Gastroesophageal sphincter (tissue), 4 donors: ENCODE results near the gene GRM7. TPM values are rescaled to one million over a fixed set of nuclear protein-coding genes. Genes with fewer than 3 reads are reported as not detected.

ENCODE experiments used
- ATAC-seq: fragments of 150-250 bp; one replicate; pipeline ENCODE4 v1.9.1; 2016; ENCODE audit warnings: mild to moderate bottlenecking, moderate library complexity
- H3K27ac ChIP-seq, 4 donors: fragments of 200-600 bp; sonication (generic) in 3 of 4; 1 replicate in 3 of 4; 2 replicates in 1 of 4; pipeline ENCODE4 v1.5.1; 2016 to 2019
- H3K27me3 ChIP-seq: fragments of 200-600 bp; sonication (generic); one replicate; pipeline ENCODE4 v1.5.1; 2019
- H3K36me3 ChIP-seq, 2 donors: fragments of 200-600 bp; sonication (generic); one replicate each; pipeline ENCODE4 v1.5.1; 2019; ENCODE audit warnings: control low read depth in 1 of 2
- H3K4me1 ChIP-seq, 3 donors: fragments of 200-600 bp; sonication (generic); 1 replicate in 2 of 3; 2 replicates in 1 of 3; pipeline ENCODE4 v1.5.1; 2016 to 2019; ENCODE audit warnings: control low read depth in 2 of 3
- H3K4me3 ChIP-seq, 2 donors: fragments of 200-600 bp; sonication (generic); one replicate each; pipeline ENCODE4 v1.5.1; 2019; ENCODE audit warnings: mild to moderate bottlenecking in 1 of 2, moderate library complexity in 1 of 2
- H3K9me3 ChIP-seq, 3 donors: fragments of 200-600 bp; sonication (generic); one replicate each; pipeline ENCODE4 v1.5.1; 2017 to 2019; ENCODE audit warnings: control low read depth in 2 of 3
- EP300 ChIP-seq: sonication (generic); formaldehyde crosslinking; IDR thresholded peaks from one replicate; pipeline ENCODE4 v1.6.1; 2017; ENCODE audit warnings: antibody characterized with exemption, mild to moderate bottlenecking
- POLR2A ChIP-seq, 2 donors: fragments of 450-650 bp; IDR thresholded peaks; one replicate each; pipeline ENCODE4 v1.6.1; 2017; ENCODE audit warnings: antibody characterized with exemption in 2 of 2, mild to moderate bottlenecking in 2 of 2, moderate library complexity in 1 of 2
- POLR2AphosphoS5 ChIP-seq: sonication (generic); formaldehyde crosslinking; IDR thresholded peaks from one replicate; pipeline ENCODE4 v1.6.1; 2017; ENCODE audit warnings: antibody characterized with exemption
- WGBS, 2 donors: methylation state at CpG; one replicate each; pipeline ENCODE4 v1.1.5; 2018; ENCODE audit warnings: low coverage in 1 of 2; 5-methylcytosine and 5-hydroxymethylcytosine counted together
- total RNA-seq, 4 donors: library from RNA; depleted of rRNA; stranded (reverse); fragments of >200 nt; gene quantifications; one replicate each; pipeline ENCODE4 v1.1.0, GENCODE V29; 2016
- TF ChIP-seq, protein P1 (sequence below), 4 experiments: fragments of 200-600 bp in 2 of 4; fragments of 450-650 bp in 2 of 4; sonication (generic) in 1 of 4; IDR thresholded peaks; one replicate each; pipeline ENCODE4 v1.5.1; 2017 to 2019; ENCODE audit warnings: antibody characterized with exemption in 4 of 4, mild to moderate bottlenecking in 2 of 4, moderate library complexity in 2 of 4

GRM7 gene
- total RNA-seq, 4 donors from 2014 or later: 0.40 to 7.6 TPM; not detected in 2

GRCh38 chr3:7193269-7193668 lies 332.4 kb downstream of the GRM7 start:
- TF ChIP-seq, protein P1, sequence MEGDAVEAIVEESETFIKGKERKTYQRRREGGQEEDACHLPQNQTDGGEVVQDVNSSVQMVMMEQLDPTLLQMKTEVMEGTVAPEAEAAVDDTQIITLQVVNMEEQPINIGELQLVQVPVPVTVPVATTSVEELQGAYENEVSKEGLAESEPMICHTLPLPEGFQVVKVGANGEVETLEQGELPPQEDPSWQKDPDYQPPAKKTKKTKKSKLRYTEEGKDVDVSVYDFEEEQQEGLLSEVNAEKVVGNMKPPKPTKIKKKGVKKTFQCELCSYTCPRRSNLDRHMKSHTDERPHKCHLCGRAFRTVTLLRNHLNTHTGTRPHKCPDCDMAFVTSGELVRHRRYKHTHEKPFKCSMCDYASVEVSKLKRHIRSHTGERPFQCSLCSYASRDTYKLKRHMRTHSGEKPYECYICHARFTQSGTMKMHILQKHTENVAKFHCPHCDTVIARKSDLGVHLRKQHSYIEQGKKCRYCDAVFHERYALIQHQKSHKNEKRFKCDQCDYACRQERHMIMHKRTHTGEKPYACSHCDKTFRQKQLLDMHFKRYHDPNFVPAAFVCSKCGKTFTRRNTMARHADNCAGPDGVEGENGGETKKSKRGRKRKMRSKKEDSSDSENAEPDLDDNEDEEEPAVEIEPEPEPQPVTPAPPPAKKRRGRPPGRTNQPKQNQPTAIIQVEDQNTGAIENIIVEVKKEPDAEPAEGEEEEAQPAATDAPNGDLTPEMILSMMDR (IDR thresholded peaks at IDR 0.05): no peak
- TF ChIP-seq POLR2A (IDR thresholded peaks at IDR 0.05): no peak
- no peak for TF ChIP-seq EP300
- TF ChIP-seq POLR2AphosphoS5: no peak

DNA sequence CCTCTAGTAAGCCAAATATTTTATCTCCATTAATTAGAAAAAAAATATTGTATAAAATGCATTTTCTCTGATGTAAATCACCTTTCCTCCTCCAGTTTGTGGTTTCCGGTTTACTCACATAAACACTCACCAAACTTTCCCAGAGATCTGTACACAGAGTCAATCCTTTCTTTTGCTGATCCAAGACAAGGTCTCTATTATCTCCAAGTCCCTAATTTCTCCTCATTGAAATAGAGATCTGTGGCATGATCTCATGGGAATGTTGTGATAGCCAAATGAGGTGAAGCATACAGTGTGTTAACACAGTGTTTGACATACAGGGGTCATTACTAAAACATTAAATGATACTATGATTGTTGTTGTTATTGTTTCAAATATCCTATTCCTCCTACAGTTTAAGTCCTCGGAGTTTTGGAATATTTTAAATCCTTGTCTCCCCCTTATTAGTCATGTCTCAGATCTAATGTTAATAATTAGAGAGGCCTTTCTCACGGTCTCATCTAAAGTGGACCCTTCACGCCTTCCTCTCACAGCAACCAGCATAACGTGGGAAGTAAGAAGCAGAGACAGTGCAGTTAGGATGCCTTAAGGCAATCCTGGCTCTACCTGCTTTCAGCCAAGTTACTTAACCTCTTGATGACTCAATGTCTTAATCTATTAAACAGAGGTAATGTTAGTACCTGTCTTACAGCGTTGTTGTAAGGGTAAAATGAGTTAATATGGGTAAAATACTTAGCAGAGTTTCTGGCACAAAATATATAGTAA lies 333.3 kb downstream of the GRM7 start:
- Histone ChIP-seq H3K36me3 (no peaks in the 10 kb centered on the region), H3K27ac (no peak overlapping the region), H3K4me1 (no peaks in the 10 kb centered on the region), H3K9me3 (no peaks in the 10 kb centered on the region), H3K27me3 (no peaks in the 10 kb centered on the region), H3K4me3 (no peak overlapping the region)
- TF ChIP-seq, protein P1 (IDR thresholded peaks at IDR 0.05): no peak
- TF ChIP-seq EP300 (no peak), POLR2A (IDR thresholded peaks at IDR 0.05) (no peak), POLR2AphosphoS5 (no peak)
- 63 to 70% methylated on average over 4 to 5 of the region's 6 CpGs for WGBS, 2 donors
- no peak for ATAC-seq

More at GRCh38 chr3:7193269-7193668, 332.4 kb downstream of the GRM7 start:
- no peak for ATAC-seq
- no peaks in the 10 kb centered on the region for H3K36me3 ChIP-seq
- no peaks in the 10 kb centered on the region for H3K4me1 ChIP-seq
- H3K9me3 ChIP-seq: no peaks in the 10 kb centered on the region
- H3K4me3 ChIP-seq: no peak overlapping the region
- no peak overlapping the region for H3K27ac ChIP-seq
- H3K27me3 ChIP-seq: no peaks in the 10 kb centered on the region

- Histone ChIP-seq H3K4me3 (no peak overlapping the region), H3K9me3 (no peaks in the 10 kb centered on the region), H3K27me3 (no peaks in the 10 kb centered on the region), H3K27ac (no peak overlapping the region), H3K4me1 (no peaks in the 10 kb centered on the region), H3K36me3 (no peaks in the 10 kb centered on the region)
- ATAC-seq: no peak
- WGBS, 2 donors: 91 to 100% methylated on average over 1 of the region's 1 CpG
- TF ChIP-seq POLR2AphosphoS5 (no peak), POLR2A (IDR thresholded peaks at IDR 0.05) (no peak), EP300 (no peak)
- TF ChIP-seq, protein P1 (IDR thresholded peaks at IDR 0.05): no peak
These were observed 335.0 kb downstream of the GRM7 start for GRCh38 chr3:7195934-7196333.

DNA sequence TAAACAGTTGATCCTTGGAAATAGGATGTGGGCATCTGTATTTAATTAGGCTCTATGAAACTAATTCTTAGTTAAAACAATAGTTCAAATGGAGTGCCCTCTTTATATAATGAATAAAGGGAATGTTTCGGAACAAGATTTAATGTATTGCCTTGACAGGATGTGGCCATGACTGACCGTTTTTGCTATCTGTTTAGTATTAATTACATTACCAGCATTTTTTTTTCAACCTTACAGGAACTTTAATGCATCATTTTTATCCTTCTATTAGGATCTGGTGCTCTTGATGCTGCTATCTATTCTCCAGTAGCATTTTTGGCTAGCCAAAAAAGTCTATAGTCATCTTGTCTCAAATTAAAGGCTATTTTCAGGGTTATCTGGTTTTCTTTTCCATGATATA lies 340.9 kb downstream of the GRM7 start:
- H3K36me3 ChIP-seq: no peaks in the 10 kb centered on the region
- no peaks in the 10 kb centered on the region for H3K4me1 ChIP-seq
- no peak overlapping the region for H3K27ac ChIP-seq
- no peaks in the 10 kb centered on the region for H3K27me3 ChIP-seq
- no peaks in the 10 kb centered on the region for H3K9me3 ChIP-seq
- TF ChIP-seq EP300 (no peak), POLR2AphosphoS5 (no peak), POLR2A (IDR thresholded peaks at IDR 0.05) (no peak)
- TF ChIP-seq, protein P1 (IDR thresholded peaks at IDR 0.05): no peak
- WGBS, 2 donors: 68 to 69% methylated on average over 2 of the region's 2 CpGs
- H3K4me3 ChIP-seq: no peak overlapping the region
- no peak for ATAC-seq
